OCI-M2 (cell line): Measurements from ENCODE around the gene TOP1.

Experiments used
- DNase-seq: peaks from one replicate; lab custom pipeline; 2025; ENCODE audit not compliant: unreplicated experiment; lab: John Stamatoyannopoulos, UW

Gene TOP1

GRCh38 chr20:41054847-41055230 lies 26.2 kb downstream of the TOP1 start:
- no peak for DNase-seq

DNA sequence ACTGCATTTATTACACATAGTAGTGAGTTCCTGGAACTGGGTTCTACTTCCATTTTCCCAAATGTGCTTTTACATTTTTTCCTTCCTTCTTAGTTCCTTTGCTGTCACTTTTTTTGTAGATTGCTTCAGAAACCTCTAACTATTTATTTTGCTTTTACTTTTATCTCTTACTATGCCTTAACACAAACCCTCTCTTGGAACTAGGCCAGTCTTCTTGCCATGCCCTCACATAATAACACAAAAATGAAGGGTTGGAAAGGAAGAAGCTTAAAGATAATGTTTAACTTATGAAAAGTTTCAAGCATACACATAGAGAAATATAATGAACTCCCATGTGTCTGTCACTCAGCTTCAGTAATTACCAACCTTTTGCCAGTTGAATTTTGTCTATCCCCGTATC lies 27.1 kb downstream of the TOP1 start:
- DNase-seq: no peak

- no peak for DNase-seq
These were observed 29.5 kb downstream of the TOP1 start for GRCh38 chr20:41057999-41058673.

DNA sequence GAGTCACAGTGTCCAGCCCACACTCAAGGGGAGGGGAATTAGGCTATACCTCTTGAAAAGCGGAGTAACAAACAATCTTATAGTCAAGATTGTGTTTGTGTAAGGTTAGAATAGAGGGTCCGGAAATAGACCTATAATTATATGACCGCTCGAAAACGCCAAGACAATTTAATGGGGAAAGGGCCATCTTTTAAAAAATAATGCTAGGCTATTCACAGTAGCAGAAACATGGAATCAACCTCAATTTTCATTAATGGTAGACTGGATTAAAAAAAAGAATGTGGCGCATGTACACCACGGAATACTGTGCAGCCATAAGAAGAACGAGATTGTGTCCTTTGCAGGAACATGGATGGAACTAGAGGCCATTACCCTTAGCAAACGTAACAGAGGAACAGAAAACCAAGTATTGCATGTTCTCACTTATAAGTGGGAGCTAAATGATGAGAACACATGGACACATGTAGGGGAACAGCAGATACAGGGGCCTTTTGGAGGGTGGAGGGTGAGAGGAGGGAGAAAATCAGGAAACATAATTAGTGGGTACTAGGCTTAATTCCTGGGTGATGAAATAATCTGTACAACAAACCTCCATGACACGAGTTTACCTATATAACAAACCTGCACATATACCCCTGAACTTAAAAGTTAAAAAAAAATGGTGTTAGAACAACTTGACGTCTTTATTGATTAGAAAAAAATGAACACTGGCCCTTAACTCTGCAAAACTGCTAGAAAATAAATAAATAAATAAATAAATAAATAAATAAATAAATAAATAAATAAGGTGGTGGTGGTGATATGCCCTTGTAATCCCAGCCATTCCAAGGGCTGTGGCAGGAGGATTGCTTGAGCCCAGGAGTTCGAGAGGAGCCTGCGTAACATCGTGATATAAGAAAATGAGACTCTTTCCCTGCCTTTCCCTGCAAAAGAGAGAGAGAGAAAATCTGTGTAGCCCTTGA lies 30.3 kb downstream of the TOP1 start:
- no peak for DNase-seq

- DNase-seq: no peak
These were observed 32.5 kb downstream of the TOP1 start for GRCh38 chr20:41061155-41061554.

DNA sequence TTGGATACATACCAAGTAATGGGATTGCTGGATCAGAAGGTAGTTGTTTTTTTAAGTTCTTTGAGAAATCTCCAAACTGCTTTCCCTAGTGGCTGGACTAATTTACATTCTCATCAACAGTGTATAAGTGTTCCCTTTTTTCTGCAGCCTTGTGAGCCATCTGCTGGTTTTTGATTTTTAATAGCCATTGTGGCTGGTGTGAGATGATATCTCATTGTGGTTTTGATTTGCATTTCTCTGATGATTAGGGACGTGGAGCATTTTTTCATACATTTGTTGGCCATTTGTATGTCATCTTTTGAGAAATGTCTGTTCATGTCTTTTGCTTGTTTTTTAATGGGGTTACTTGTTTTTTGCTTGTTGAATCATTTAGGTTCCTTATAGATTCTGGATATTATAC lies 34.8 kb downstream of the TOP1 start:
- no peak for DNase-seq

DNA sequence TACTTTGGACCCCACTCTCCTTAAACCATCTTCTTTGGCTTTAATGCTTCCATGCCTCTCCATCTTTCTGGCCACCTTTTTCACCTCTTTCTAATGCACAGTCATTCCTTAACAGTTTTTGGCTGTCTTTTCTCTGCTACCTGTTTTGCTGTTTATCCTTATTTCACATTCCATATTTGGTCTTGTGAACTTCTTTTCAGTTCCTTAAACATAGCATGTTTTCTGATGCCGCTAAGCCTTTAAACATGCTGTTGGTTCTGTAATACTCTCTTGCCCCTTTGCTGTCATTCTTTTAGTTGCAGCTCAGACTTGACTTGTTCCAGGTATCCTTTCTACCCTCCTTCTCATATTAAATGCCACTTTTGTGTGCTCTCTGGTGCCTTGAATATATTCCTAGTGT lies 35.8 kb downstream of the TOP1 start:
- no peak for DNase-seq

GRCh38 chr20:41065716-41066115 lies 37.1 kb downstream of the TOP1 start:
- DNase-seq: no peak

DNA sequence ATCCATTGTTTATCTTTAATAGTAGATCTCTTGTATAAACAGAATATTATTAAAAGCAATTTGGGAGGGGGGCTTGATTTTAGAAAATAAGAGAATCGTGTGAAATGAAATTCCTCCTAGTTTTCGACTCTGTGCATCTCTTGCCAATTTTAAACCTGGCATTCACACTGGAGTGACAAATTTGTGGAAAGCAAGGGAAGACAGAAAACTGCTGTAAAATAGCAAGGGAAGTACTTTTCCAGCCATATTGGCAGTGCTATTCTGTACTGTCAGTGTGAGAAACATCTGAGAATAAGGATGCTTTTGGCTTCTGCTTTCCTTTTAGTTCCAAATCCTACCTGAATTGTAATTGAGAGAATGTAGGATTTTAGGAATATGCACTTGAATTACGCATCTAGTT lies 40.2 kb downstream of the TOP1 start:
- no peak for DNase-seq

- DNase-seq: no peak
These were observed 43.7 kb downstream of the TOP1 start for GRCh38 chr20:41072190-41072863.

- DNase-seq: no peak
These were observed 44.3 kb downstream of the TOP1 start for GRCh38 chr20:41072915-41073314.

DNA sequence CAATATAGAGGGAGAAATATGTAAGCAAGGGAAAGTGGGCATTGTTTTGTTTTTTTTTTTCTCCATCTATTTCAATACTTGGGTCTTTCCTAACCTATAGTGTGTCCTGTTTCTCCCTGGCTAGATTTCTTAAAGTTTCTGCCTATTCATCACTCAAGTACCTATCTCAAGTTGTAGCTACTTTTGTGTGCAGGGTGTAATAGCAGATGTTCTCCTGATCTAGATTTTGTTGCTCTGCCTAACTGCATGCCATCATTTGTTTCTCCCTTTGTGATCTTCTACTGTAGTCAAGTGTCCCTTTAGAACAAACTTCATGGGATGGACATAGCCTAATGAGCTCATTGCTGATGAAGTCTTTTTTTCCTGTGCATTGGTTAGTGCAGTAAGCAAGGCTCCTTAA lies 45.8 kb downstream of the TOP1 start:
- DNase-seq: no peak

GRCh38 chr20:41076776-41077175 lies 48.2 kb downstream of the TOP1 start:
- DNase-seq: no peak

DNA sequence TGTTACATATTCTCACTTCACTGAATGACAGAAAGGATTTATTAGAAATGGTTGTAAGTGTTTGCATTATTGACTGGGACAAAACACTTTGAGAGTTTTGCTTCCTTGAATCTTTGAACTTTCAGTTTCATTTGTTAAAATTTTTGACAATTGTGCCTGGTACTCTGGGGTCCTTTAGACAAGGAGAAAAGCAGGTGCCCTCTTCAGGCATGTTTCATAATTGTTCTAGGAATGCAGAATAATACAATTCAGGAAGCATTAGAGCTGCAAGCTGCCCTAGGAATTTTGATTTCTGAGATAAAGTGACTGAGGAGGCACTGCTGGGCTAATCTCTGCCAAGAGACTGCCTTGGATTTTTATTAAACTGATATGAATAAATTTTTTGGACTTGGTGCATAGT lies 49.7 kb downstream of the TOP1 start:
- DNase-seq: no peak

DNA sequence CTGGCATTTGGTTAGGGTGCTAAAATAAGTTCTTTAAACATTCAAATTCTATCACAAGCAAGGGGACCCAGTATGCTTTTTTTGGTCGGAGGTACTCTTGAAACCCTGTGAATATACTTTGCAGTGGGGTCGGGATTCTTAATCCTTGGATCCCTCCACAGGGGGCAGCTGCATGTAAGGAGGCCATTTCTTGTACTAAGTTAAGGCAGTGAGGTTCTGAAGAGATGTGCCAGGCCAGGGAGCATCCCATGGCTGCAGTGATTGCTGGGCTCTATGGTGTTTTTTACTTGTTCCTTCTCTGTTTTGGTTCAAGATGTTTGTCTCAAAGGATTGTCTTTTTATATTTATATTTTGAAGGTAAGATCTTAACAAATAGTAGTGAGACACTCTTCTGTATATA lies 50.4 kb downstream of the TOP1 start:
- no peak for DNase-seq

- DNase-seq: no peak
These were observed 52.2 kb downstream of the TOP1 start for GRCh38 chr20:41080866-41081265.

- DNase-seq: no peak
These were observed 52.7 kb downstream of the TOP1 start for GRCh38 chr20:41081276-41081814.

DNA sequence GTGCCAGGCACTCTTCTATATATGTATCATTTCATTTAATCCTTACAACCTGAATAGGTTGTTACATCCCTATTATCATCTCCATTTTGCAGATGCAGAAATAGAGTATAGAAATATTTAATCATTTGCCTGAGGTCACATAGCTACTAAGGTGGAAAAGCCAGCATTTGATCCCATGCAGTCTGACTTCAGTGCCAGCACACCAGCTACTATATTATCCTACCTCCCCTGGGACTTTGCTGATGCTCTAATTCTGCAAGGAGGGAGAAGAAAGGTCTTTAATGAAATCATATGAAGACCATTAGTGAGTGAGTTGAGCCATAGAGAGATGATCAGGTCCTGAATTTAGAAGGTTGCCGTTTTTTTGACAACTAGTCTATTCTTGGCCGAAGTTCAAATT lies 53.7 kb downstream of the TOP1 start:
- DNase-seq: no peak

GRCh38 chr20:41085606-41086005 lies 57.0 kb downstream of the TOP1 start:
- DNase-seq: no peak

- no peak for DNase-seq
These were observed 58.0 kb downstream of the TOP1 start for GRCh38 chr20:41086402-41087324.

GRCh38 chr20:41087325-41087685 lies 58.7 kb downstream of the TOP1 start:
- no peak for DNase-seq
